Muscle layer of colon (tissue), 2 donors: Measurements from ENCODE around the gene GMNC.

Experiments
- H3K27ac ChIP-seq: one replicate; pipeline ENCODE4 v1.7.0; 2013; ENCODE audit warnings: low read depth, mild to moderate bottlenecking, low read length, moderate library complexity
- H3K27me3 ChIP-seq, 2 donors: one replicate each; pipeline ENCODE4 v1.7.0; 2013; ENCODE audit warnings: low read length in 2 of 2, mild to moderate bottlenecking in 2 of 2; ENCODE audit not compliant: insufficient read depth in 2 of 2, control insufficient read depth in 1 of 2
- H3K36me3 ChIP-seq: one replicate; pipeline ENCODE4 v1.7.0; 2013; ENCODE audit warnings: mild to moderate bottlenecking, low read length; ENCODE audit not compliant: insufficient read depth
- H3K4me1 ChIP-seq: one replicate; pipeline ENCODE4 v1.7.0; 2013; ENCODE audit warnings: mild to moderate bottlenecking, low read length; ENCODE audit not compliant: insufficient read depth
- H3K4me3 ChIP-seq, 2 donors: one replicate each; pipeline ENCODE4 v1.7.0; 2013; ENCODE audit warnings: low read length in 2 of 2, low read depth in 1 of 2, mild to moderate bottlenecking in 1 of 2, moderate library complexity in 1 of 2
- H3K9ac ChIP-seq: one replicate; pipeline ENCODE4 v1.7.0; 2013; ENCODE audit warnings: low read length
- H3K9me3 ChIP-seq: one replicate; pipeline ENCODE4 v1.7.0; 2013; ENCODE audit warnings: mild to moderate bottlenecking, low read length
- donor health status: abdominal sarcoma.
- donor health status: Adenocarcinoma of cecum.

The GMNC gene

GRCh38 chr3:190848870-190849269, 13.6 kb downstream of the GMNC start:
- H3K4me1 ChIP-seq, result no peaks in the 10 kb centered on the region
- H3K9ac ChIP-seq, result no peak overlapping the region
- no peak overlapping the region for H3K4me3 ChIP-seq
- H3K27ac ChIP-seq, result no peak overlapping the region
- H3K36me3 ChIP-seq, result no peaks in the 10 kb centered on the region
- H3K9me3 ChIP-seq, result no peaks in the 10 kb centered on the region
- H3K27me3 ChIP-seq, result no peaks in the 10 kb centered on the region

- no peak overlapping the region for H3K4me3 ChIP-seq
- H3K9me3 ChIP-seq, result no peaks in the 10 kb centered on the region
- no peak overlapping the region for H3K9ac ChIP-seq
- H3K4me1 ChIP-seq, result no peaks in the 10 kb centered on the region
- H3K27me3 ChIP-seq, result no peaks in the 10 kb centered on the region
- no peaks in the 10 kb centered on the region for H3K36me3 ChIP-seq
- H3K27ac ChIP-seq, result no peak overlapping the region
Observed at GRCh38 chr3:190847436-190847835, 15.1 kb downstream of the GMNC start.

GRCh38 chr3:190840146-190840545, 22.3 kb downstream of the GMNC start:
- H3K27ac ChIP-seq, result no peak overlapping the region
- no peak overlapping the region for H3K4me3 ChIP-seq
- H3K9me3 ChIP-seq, result no peaks in the 10 kb centered on the region
- no peaks in the 10 kb centered on the region for H3K4me1 ChIP-seq
- no peaks in the 10 kb centered on the region for H3K36me3 ChIP-seq
- no peaks in the 10 kb centered on the region for H3K27me3 ChIP-seq
- H3K9ac ChIP-seq, result no peak overlapping the region

- Histone ChIP-seq H3K9ac (no peak overlapping the region), H3K36me3 (no peaks in the 10 kb centered on the region), H3K4me1 (no peaks in the 10 kb centered on the region), H3K9me3 (no peaks in the 10 kb centered on the region), H3K27ac (no peak overlapping the region), H3K27me3 (no peaks in the 10 kb centered on the region), H3K4me3 (no peak overlapping the region)
Observed at GRCh38 chr3:190831225-190831624, 31.3 kb downstream of the GMNC start.

- H3K9ac ChIP-seq, result no peak overlapping the region
- no peak overlapping the region for H3K4me3 ChIP-seq
- H3K4me1 ChIP-seq, result no peaks in the 10 kb centered on the region
- no peaks in the 10 kb centered on the region for H3K9me3 ChIP-seq
- H3K36me3 ChIP-seq, result no peaks in the 10 kb centered on the region
- H3K27me3 ChIP-seq, result no peaks in the 10 kb centered on the region
- no peak overlapping the region for H3K27ac ChIP-seq
Observed at GRCh38 chr3:190830031-190830430, 32.5 kb downstream of the GMNC start.

GRCh38 chr3:190826018-190826417, 36.5 kb downstream of the GMNC start:
- no peak overlapping the region for H3K27ac ChIP-seq
- H3K9me3 ChIP-seq, result no peaks in the 10 kb centered on the region
- no peak overlapping the region for H3K9ac ChIP-seq
- no peaks in the 10 kb centered on the region for H3K36me3 ChIP-seq
- H3K4me1 ChIP-seq, result no peaks in the 10 kb centered on the region
- H3K27me3 ChIP-seq, result no peaks in the 10 kb centered on the region
- no peak overlapping the region for H3K4me3 ChIP-seq

GRCh38 chr3:190825386-190826016, 37.0 kb downstream of the GMNC start:
- no peaks in the 10 kb centered on the region for H3K4me1 ChIP-seq
- no peak overlapping the region for H3K27ac ChIP-seq
- H3K9ac ChIP-seq, result no peak overlapping the region
- H3K9me3 ChIP-seq, result no peaks in the 10 kb centered on the region
- H3K27me3 ChIP-seq, result no peaks in the 10 kb centered on the region
- no peaks in the 10 kb centered on the region for H3K36me3 ChIP-seq
- H3K4me3 ChIP-seq, result no peak overlapping the region

GRCh38 chr3:190811775-190812480, 50.6 kb downstream of the GMNC start:
- Histone ChIP-seq H3K9ac (no peak overlapping the region), H3K27ac (no peak overlapping the region), H3K4me1 (no peaks in the 10 kb centered on the region), H3K4me3 (no peak overlapping the region), H3K27me3 (no peaks in the 10 kb centered on the region), H3K36me3 (no peaks in the 10 kb centered on the region), H3K9me3 (no peaks in the 10 kb centered on the region)

- H3K36me3 ChIP-seq, result no peaks in the 10 kb centered on the region
- no peak overlapping the region for H3K9ac ChIP-seq
- no peak overlapping the region for H3K27ac ChIP-seq
- H3K4me3 ChIP-seq, result no peak overlapping the region
- H3K4me1 ChIP-seq, result no peaks in the 10 kb centered on the region
- H3K27me3 ChIP-seq, result no peaks in the 10 kb centered on the region
- H3K9me3 ChIP-seq, result no peaks in the 10 kb centered on the region
Observed at GRCh38 chr3:190810957-190811356, 51.5 kb downstream of the GMNC start.

- Histone ChIP-seq H3K36me3 (no peaks in the 10 kb centered on the region), H3K9ac (no peak overlapping the region), H3K4me3 (no peak overlapping the region), H3K9me3 (no peaks in the 10 kb centered on the region), H3K4me1 (no peaks in the 10 kb centered on the region), H3K27ac (no peak overlapping the region), H3K27me3 (no peaks in the 10 kb centered on the region)
Observed at GRCh38 chr3:190809351-190809750, 53.1 kb downstream of the GMNC start.

GRCh38 chr3:190807719-190808375, 54.6 kb downstream of the GMNC start:
- no peaks in the 10 kb centered on the region for H3K36me3 ChIP-seq
- H3K9ac ChIP-seq, result no peak overlapping the region
- H3K4me1 ChIP-seq, result no peaks in the 10 kb centered on the region
- no peaks in the 10 kb centered on the region for H3K9me3 ChIP-seq
- no peaks in the 10 kb centered on the region for H3K27me3 ChIP-seq
- H3K27ac ChIP-seq, result no peak overlapping the region
- no peak overlapping the region for H3K4me3 ChIP-seq
